GM18909 (cell line): ENCODE results near the gene DHX30.
"Not testable (repeated sequence)": the region's sequence is repeated elsewhere in the genome, so short reads cannot be mapped to it uniquely, and the experiment has no call there.

Source experiments
- ATAC-seq: cut with Tn5 transposase; IDR thresholded peaks from one replicate; pipeline ENCODE4 v1.9.1; 2021; ENCODE audit warnings: mild to moderate bottlenecking; ENCODE audit not compliant: unreplicated experiment, poor library complexity

The DHX30 gene

DNA sequence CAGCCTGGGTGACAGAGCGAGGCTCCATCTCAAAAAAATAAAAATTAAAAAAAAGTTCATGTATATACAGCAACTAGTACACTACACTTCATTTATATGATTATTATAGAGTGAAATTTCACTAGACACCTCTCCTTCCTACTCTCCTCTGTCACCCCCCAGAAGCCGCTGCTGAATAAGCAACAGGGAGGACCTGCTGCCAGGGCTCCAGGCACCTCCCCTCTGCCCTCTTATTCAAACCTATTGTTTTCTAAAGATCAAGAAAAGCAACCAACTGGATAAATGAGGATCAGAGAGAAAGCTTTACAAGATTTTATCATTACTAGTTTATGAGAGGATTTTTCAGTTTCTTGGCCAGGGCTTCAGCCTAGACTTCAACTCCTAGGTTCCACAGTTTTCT lies 71.5 kb downstream of the DHX30 start:
- no peak for ATAC-seq

DNA sequence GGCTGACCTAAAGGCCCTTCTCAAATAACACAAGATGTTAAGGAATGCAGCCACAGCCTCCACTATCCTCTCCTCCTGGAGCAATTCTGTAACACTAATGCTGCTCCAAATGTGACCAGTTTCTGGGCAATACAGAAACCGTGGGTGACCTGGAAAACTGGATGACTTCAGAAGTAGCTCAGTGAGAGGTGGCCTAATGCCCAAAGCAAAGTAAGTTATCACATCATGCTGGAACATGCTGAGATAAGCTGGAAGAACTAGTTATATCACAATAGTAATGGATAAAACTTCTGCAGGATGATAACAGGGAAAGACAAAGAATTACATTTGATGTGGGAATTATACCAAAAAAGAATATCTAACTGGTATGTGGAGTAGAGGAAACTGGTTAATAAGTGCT lies 72.0 kb downstream of the DHX30 start:
- ATAC-seq = no peak

GRCh38 chr3:47877290-47877689 lies 74.4 kb downstream of the DHX30 start:
- no peak for ATAC-seq

- ATAC-seq = no peak
Observed at GRCh38 chr3:47877719-47878118, 74.8 kb downstream of the DHX30 start.

- no peak for ATAC-seq
Observed at GRCh38 chr3:47882338-47882737, 79.4 kb downstream of the DHX30 start.

- ATAC-seq = no peak
Observed at GRCh38 chr3:47884603-47885002, 81.7 kb downstream of the DHX30 start.

GRCh38 chr3:47885168-47885567 lies 82.2 kb downstream of the DHX30 start:
- no peak for ATAC-seq

- not testable (repeated sequence) for ATAC-seq
Observed at GRCh38 chr3:47887991-47888390, 85.1 kb downstream of the DHX30 start.

DNA sequence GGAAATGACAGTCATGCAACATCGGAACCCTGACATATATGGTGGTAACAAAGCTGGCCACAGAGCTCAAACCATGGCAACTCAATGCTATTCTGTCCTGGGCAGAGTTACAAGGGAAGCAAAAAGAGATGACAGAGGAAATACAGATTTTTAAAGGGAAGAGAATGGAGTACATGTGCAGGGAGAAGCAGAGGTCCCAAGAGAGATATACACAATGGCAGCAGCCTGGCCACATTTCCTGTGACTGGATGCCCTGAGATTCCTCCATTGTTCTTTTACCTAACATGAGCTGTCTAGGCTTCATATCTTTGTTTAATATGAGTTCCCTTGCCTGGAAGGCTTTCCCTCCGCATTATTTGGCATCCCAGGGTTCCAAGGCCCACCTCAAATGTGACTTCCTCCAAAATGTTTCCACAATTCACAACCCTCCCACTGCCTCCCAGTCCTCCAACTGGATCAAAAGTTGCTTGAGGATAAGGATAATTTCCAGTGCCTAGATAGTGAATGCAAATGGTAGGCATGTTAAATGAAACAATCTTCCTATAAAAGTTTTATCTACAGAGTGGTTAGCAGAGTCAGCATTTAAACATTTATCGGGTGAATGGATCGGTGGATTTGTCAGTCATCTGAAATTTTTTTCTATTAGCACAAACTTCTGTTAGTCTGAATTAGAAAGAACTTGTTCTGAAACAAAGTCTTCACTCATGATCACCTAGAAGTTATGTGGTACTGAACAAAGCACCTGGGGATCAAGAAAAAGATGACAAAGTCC lies 86.2 kb downstream of the DHX30 start:
- no peak for ATAC-seq

DNA sequence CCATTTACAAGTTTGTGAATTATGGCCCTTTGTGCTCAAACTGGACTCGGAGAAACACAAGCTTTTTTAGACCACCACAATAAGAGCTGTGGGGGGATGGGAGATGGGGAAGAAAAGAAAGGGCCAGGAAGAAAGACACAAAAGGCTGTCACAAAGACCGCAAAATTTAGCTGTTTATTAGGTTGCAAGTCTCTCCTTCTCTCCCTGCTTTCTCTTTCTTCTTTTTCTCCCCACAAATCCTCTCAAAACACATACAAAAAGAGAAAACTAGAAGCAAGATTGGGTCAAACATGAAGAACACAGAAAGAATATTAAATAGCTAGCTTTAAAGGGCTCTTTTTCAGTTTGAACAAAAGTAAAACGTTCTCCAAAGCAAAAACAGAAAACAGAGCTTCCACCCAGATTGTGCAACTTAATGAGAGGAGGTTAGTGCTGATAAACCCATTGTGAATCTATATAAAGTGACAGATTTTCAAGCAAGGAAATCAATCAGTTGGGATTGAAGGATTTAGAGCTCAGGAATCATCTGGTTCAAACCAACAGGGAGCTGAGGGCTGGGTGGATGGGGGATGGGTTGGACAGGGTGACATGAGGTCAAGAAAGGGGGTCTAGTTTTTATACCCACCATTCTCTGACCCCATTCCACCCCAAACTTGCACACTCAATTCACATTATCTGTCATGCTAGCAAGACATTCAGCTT lies 87.3 kb downstream of the DHX30 start:
- no peak for ATAC-seq

GRCh38 chr3:47890828-47891612 lies 88.1 kb downstream of the DHX30 start:
- no peak for ATAC-seq

GRCh38 chr3:47891613-47892005 lies 88.7 kb downstream of the DHX30 start:
- no peak for ATAC-seq

DNA sequence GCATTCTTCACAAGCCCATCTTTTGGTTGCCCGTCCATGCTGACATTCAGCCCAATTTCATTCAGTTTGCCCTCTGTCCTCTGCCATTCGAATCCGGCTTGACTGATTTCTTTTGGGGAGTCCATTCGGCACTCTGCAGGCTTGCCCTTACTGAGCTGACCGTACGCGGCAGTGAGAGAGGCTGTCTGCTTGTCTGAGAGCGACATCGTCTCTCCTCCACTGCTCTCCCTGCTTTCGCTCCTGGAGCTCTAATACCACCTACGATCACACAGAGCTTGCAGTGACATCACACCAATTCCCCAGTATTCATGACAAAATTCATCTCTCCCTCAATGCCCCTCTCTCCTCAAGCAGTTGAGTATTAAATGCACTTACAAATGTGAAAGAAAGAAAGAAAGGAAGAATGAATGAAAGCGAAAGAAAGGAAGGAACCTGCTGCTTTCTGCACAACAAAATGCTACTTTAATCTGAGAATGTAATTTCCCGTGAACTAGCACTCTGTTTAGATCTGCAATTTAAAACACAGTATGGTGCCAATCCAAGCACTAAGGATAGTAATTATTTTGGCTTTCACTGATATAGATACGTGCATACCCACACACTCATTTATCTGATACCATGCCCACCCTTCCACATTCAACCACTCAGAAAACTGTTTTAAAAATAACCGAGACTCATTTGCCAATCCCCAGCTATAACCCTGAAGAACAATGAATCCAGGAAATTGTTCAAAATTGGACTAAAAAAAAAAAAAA lies 89.5 kb downstream of the DHX30 start:
- ATAC-seq = no peak

DNA sequence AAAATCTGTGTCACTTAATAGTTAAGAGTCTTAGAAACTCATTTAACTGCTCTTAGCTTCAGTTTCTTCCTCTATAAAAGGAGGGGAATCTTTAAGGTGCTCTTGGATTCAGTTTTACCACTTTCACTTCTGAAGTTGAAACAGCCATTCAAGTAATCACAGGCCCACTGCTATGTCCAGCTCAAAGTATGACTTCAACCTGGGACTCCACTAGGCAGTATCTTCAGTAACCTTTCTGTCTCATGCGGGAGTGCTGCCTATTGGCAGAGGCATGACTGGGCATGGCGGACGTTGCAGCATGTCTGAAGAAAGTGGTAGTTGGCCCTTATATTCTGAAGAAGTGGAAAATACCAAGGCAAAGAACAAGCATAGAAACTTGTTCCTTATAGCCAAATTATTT lies 92.3 kb downstream of the DHX30 start:
- ATAC-seq = no peak

GRCh38 chr3:47896736-47897135 lies 93.8 kb downstream of the DHX30 start:
- no peak for ATAC-seq

DNA sequence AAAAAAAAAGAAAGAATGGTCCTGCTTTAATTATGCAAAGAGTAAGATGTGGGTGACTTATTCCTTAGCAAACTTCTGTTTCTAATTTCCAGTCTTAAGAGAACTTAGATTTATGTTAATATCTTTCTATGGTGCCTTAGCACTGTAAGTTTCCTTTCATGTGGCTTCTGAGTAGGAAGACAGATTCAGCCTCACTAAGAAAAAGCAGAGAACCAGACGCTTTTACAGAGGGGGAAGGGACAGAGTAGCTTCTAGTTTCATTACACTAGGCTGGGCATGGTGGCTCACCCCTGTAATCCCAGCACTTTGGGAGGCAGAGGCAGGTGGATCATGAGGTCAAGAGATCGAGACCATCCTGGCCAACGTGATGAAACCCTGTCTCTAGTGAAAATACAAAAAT lies 95.0 kb downstream of the DHX30 start:
- ATAC-seq = no peak

DNA sequence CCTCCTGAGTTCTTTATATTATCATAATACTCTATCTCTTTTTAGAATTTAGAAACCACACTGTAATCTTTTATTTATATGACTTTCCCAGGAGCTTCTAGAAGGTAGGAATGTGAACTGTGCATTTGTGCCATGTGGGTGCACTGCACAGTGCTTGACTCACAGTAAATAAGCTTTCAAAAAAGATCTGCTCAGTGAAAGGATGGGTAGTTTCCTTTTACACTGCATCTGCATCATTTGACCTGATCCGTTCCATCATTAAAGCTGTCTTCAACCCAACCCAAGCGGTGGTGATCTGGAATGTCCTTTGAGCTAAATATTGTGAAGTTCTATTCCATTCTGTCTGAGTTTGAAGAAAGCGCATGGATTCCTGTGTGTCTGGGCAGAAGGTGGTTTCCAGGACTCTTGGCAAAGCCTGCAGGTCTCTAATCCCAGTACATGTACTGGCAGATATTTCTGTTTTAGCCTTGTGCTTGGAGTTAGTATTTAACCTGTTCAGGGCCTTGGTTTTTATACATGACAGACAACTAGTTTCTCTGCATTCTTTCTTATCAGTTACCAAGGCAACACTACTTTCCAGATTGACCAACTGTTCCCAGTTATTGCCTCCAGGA lies 96.7 kb downstream of the DHX30 start:
- ATAC-seq = no peak
